OCI-LY3 (cell line): ENCODE measurements around the gene MTA2.

ENCODE experiments used
- EZH2phosphoT487 ChIP-seq: fragments of 200-600 bp; shearing (Covaris generic); IDR thresholded peaks from 2 replicates; pipeline ENCODE4 v1.6.1; 2018; ENCODE audit warnings: antibody characterized with exemption, mixed run types, low read depth
- TF ChIP-seq, protein P1 (sequence below): fragments of 200-600, 300-600 bp; sonication (generic); IDR thresholded peaks from 2 replicates; pipeline ENCODE4 v1.5.1; 2014; ENCODE audit warnings: antibody characterized with exemption, low read length, low read depth

DNA sequence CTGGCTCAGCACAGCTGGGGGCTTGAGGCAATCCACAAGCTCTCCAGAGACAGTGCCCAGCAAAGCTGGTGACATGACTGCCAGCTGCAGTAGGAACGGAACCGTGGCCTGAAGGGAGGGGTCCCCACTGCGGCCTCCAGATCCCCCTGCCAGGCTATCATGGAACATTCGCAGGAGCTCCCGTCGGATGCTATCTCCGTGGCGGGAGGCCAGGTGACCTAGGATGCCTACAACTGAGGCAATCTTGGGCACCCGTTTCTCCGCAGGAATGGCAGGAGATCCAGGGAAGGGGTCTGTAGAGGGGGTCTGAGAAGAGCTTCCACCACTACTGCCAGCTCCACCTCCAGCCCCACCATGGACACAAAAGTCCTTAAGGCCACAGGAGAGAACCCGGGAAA is 47.3 kb upstream of the MTA2 start:
- TF ChIP-seq, protein P1, sequence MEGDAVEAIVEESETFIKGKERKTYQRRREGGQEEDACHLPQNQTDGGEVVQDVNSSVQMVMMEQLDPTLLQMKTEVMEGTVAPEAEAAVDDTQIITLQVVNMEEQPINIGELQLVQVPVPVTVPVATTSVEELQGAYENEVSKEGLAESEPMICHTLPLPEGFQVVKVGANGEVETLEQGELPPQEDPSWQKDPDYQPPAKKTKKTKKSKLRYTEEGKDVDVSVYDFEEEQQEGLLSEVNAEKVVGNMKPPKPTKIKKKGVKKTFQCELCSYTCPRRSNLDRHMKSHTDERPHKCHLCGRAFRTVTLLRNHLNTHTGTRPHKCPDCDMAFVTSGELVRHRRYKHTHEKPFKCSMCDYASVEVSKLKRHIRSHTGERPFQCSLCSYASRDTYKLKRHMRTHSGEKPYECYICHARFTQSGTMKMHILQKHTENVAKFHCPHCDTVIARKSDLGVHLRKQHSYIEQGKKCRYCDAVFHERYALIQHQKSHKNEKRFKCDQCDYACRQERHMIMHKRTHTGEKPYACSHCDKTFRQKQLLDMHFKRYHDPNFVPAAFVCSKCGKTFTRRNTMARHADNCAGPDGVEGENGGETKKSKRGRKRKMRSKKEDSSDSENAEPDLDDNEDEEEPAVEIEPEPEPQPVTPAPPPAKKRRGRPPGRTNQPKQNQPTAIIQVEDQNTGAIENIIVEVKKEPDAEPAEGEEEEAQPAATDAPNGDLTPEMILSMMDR: no peak
- no peak for TF ChIP-seq EZH2phosphoT487
